Astrocyte of the spinal cord (primary cell): ENCODE data around the gene C10orf95.

Experiments used
- DNase-seq: peaks from one replicate; pipeline ENCODE4 v3.0.0; 2011; ENCODE audit warnings: low read depth, low spot score
- H3K4me3 ChIP-seq: 2 replicates; pipeline ENCODE4 v1.5.1; 2011; ENCODE audit warnings: low read depth, mild to moderate bottlenecking, low read length, moderate library complexity
- CTCF ChIP-seq: IDR thresholded peaks from 2 replicates; pipeline ENCODE4 v1.5.1; 2012; ENCODE audit warnings: low read depth, mild to moderate bottlenecking, low read length, inconsistent platforms
- in situ Hi-C: cut with HindIII; loops from 2 replicates; pipeline ENCODE4 v1.10.0; 2017; ENCODE audit warnings: low sequenced_read_pairs

C10orf95 gene

GRCh38 chr10:102420181-102420713 is 31.1 kb downstream of the C10orf95 start:
- in situ Hi-C loops, result no loop called here
- peak overlapping the region; percentile 82 for H3K4me3 ChIP-seq
- DNase-seq, result no peak
- no peak for TF ChIP-seq CTCF

- peak overlapping the region; percentile 82 for H3K4me3 ChIP-seq
- no peak for TF ChIP-seq CTCF
- no peak for DNase-seq
- in situ Hi-C loops, result no loop called here
Measured at GRCh38 chr10:102419269-102420180, 31.8 kb downstream of the C10orf95 start.

GRCh38 chr10:102418622-102419268 is 32.6 kb downstream of the C10orf95 start, which contains the start of gene PSD:
Gene PSD (minus strand): TSS chr10:102418785. CDS start chr10:102417038, 1,747 bp downstream.
- no peak for TF ChIP-seq CTCF
- in situ Hi-C loops, result no loop called here
- DNase-seq, result no peak
- H3K4me3 ChIP-seq, result peak within 1 kb of the TSS; percentile 82

GRCh38 chr10:102416695-102417094 is 34.6 kb downstream of the C10orf95 start:
- no peak overlapping the region for H3K4me3 ChIP-seq
- DNase-seq, result no peak
- TF ChIP-seq CTCF, result no peak
- in situ Hi-C loops, result no loop called here

- in situ Hi-C loops, result no loop called here
- DNase-seq, result no peak
- H3K4me3 ChIP-seq, result no peak overlapping the region
Measured at GRCh38 chr10:102416283-102416682, 35.1 kb downstream of the C10orf95 start.

More at GRCh38 chr10:102416283-102416682, 35.1 kb downstream of the C10orf95 start:
- no peak for TF ChIP-seq CTCF
